VCaP (cell line): ENCODE data around the gene LRRC32.

Source experiments
- H3K27ac ChIP-seq: fragments of 450-650 bp; 2 replicates; pipeline ENCODE4 v1.5.1; 2017
- TF ChIP-seq, protein P1 (sequence below): fragments of 450-650 bp; conservative IDR thresholded peaks from 2 replicates; pipeline ENCODE4 v1.5.1; 2017; ENCODE audit warnings: mild to moderate bottlenecking, moderate library complexity

The LRRC32 gene

DNA sequence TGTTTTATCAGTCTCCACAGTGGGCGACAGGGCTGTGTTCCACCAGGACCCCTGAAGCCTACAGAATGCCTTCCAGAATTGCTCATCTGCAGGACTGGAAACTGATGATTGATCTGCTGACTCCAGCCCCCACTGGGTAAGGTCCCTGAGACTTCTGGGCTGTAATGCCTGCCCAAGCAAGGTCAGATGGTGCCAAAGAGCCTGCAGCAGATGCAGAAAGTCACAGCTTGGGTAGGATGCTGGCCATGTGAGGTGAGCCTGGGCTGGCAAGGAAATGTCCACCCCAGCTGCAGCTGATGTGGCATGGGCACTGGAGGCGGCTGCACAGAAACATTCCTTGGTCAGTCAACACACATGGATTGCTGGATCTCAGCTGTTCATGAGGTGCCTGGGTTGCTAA lies 30.9 kb downstream of the LRRC32 start:
- H3K27ac ChIP-seq = no peak overlapping the region
- TF ChIP-seq, protein P1, sequence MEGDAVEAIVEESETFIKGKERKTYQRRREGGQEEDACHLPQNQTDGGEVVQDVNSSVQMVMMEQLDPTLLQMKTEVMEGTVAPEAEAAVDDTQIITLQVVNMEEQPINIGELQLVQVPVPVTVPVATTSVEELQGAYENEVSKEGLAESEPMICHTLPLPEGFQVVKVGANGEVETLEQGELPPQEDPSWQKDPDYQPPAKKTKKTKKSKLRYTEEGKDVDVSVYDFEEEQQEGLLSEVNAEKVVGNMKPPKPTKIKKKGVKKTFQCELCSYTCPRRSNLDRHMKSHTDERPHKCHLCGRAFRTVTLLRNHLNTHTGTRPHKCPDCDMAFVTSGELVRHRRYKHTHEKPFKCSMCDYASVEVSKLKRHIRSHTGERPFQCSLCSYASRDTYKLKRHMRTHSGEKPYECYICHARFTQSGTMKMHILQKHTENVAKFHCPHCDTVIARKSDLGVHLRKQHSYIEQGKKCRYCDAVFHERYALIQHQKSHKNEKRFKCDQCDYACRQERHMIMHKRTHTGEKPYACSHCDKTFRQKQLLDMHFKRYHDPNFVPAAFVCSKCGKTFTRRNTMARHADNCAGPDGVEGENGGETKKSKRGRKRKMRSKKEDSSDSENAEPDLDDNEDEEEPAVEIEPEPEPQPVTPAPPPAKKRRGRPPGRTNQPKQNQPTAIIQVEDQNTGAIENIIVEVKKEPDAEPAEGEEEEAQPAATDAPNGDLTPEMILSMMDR = no peak

DNA sequence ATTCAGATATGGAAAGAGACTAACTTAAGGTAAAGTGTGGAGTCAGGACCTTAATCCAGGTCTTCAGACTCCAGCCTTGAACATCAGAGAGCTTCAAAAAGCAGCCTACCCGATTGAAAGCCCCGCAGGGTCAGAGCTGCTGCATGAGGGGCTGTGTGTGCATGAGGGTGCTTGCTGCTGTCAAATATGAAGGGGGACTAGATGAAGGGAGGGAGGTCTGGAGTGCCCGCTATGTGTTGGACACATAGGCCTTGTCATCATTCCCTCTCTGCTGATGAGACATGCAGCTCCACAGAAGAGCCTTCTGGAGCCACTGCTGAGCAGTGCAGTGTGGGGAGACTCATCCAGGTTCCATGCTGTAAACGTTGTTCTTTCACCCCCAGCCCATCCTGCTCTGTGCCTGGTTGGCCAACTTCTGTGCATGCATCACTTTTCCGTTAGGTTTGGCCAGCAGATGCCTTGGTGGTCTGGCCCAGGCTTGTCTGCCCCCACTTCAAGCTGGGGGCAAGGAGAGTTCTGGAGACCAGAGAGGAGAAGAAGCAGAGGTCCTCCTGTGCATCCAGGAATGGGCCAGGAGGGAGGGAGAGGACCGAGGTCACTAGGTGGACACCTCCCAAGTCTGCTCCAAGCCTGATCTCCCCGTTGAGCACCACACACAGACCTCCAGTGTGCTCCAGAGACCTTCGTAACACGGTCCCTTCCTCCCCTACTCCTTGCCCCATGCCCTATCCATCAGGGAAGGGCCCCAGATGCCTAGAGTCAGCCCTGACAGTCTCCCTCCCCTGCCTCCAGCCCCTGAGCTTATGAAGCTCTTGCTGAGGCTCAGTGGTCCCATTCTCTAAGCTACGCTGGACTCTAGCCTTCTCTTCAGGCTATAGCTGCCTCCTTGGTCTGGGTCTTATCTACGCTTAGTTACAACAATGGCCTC lies 32.0 kb downstream of the LRRC32 start:
- TF ChIP-seq, protein P1 = no peak
- H3K27ac ChIP-seq = no peak overlapping the region

- H3K27ac ChIP-seq = no peak overlapping the region
- TF ChIP-seq, protein P1 = no peak
Measured at GRCh38 chr11:76637491-76638269, 32.9 kb downstream of the LRRC32 start.

GRCh38 chr11:76636826-76637460 lies 33.6 kb downstream of the LRRC32 start:
- H3K27ac ChIP-seq = no peak overlapping the region
- TF ChIP-seq, protein P1 = no peak

DNA sequence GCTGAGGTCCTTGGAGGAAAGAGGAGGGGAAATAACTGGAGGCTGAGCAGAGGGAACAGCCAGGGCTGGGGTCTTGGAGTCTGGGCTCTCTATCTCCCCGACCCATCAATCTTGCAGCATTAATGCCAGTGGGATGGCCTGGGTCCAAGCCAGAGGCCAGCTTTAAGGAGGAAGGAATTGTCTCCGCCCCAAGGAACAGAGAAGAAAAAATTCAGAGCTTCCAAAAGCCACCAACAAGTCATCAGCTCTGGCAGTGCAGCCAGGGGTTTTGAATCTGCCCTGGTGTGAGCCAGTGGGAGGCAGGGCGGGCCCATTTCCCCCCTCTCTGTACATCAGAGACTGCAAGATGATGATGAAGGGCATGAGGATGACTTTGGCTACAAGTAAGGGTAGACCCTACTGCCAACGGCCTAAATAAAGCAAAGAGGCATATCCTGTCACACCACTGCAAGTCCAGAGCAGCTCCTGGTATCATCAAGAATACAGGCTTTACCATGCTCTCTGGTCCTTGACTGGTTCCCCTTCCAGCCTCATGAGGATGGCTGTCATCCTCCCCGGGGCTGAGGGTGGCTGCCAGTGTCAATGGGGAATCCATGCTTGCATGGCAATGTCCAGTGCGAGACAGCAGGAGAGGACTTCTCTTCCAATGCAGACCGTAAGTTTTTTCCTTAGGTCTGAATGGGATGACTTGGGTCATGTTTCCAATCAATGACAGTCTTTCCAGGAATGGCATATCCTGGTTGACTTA lies 34.4 kb downstream of the LRRC32 start:
- H3K27ac ChIP-seq = no peak overlapping the region
- TF ChIP-seq, protein P1 = no peak

- no peak overlapping the region for H3K27ac ChIP-seq
- TF ChIP-seq, protein P1 = no peak
Measured at GRCh38 chr11:76634886-76635285, 35.7 kb downstream of the LRRC32 start.
